Measurements from ENCODE around the gene ALS2. TPM values are rescaled to one million over a fixed set of nuclear protein-coding genes. Genes with fewer than 3 reads are reported as not detected.
"Not testable (repeated sequence)": the region's sequence is repeated elsewhere in the genome, so short reads cannot be mapped to it uniquely, and the experiment has no call there.

The ALS2 gene
- total and polyA plus RNA-seq, 3 experiments from 2014 or later, result 4.1 to 18.0 (median 16.9) TPM

- no peaks in the 10 kb centered on the region for H3K27me3 ChIP-seq (ENCODE audit: insufficient read depth, low read length, poor library complexity, severe bottlenecking)
- CTCF ChIA-PET, result no interaction called here
- peaks cover 8% of the 10 kb centered on the region for H3K4me1 ChIP-seq (ENCODE audit: insufficient read depth, low read length)
- H3K27ac Mint-ChIP-seq, result no peak overlapping the region
- H3K4me3 Mint-ChIP-seq, result no peak overlapping the region
- peaks cover 11 to 20% (median 19%) of the 10 kb centered on the region in 3 donors for H3K4me1 Mint-ChIP-seq
- H3K27ac ChIP-seq (ENCODE audit: low read depth, low read length), result no peak overlapping the region
- no peaks in the 10 kb centered on the region for H3K9me3 Mint-ChIP-seq
- no peak overlapping the region for H3K4me3 ChIP-seq (ENCODE audit: low read length)
- POLR2A ChIA-PET, result no interaction called here
- H3K36me3 ChIP-seq (ENCODE audit: insufficient read depth, low read length), result no peaks in the 10 kb centered on the region
- no peaks in the 10 kb centered on the region for H3K27me3 Mint-ChIP-seq
- H3K9me3 ChIP-seq (ENCODE audit: low read length), result no peaks in the 10 kb centered on the region
- peaks cover 0 to 7% (median 4%) of the 10 kb centered on the region in 3 donors for H3K36me3 Mint-ChIP-seq
- DNase-seq, result no peak
Measured at GRCh38 chr2:201775326-201775725, 5.4 kb downstream of the ALS2 start.

GRCh38 chr2:201774546-201774945 is 6.2 kb downstream of the ALS2 start:
- no peak overlapping the region for H3K4me3 Mint-ChIP-seq
- peaks cover 0 to 7% (median 3%) of the 10 kb centered on the region in 3 donors for H3K36me3 Mint-ChIP-seq
- no peak for DNase-seq
- H3K4me3 ChIP-seq (ENCODE audit: low read length), result no peak overlapping the region
- H3K27me3 Mint-ChIP-seq, result no peaks in the 10 kb centered on the region
- ChIA-PET CTCF (no interaction called here), POLR2A (no interaction called here)
- H3K27ac ChIP-seq (ENCODE audit: low read depth, low read length), result no peak overlapping the region
- no peaks in the 10 kb centered on the region for H3K9me3 ChIP-seq (ENCODE audit: low read length)
- H3K4me1 Mint-ChIP-seq, result peaks cover 4 to 12% (median 11%) of the 10 kb centered on the region in 3 donors
- H3K27me3 ChIP-seq (ENCODE audit: insufficient read depth, low read length, poor library complexity, severe bottlenecking), result no peaks in the 10 kb centered on the region
- H3K27ac Mint-ChIP-seq, result no peak overlapping the region
- H3K4me1 ChIP-seq (ENCODE audit: insufficient read depth, low read length), result no peaks in the 10 kb centered on the region
- H3K9me3 Mint-ChIP-seq, result no peaks in the 10 kb centered on the region
- H3K36me3 ChIP-seq (ENCODE audit: insufficient read depth, low read length), result no peaks in the 10 kb centered on the region

GRCh38 chr2:201773990-201774389 is 6.7 kb downstream of the ALS2 start:
- H3K27me3 ChIP-seq (ENCODE audit: insufficient read depth, low read length, poor library complexity, severe bottlenecking), result no peaks in the 10 kb centered on the region
- H3K36me3 Mint-ChIP-seq, result peaks cover 0 to 7% (median 3%) of the 10 kb centered on the region in 3 donors
- H3K4me3 Mint-ChIP-seq, result no peak overlapping the region
- H3K27ac Mint-ChIP-seq, result no peak overlapping the region
- H3K36me3 ChIP-seq (ENCODE audit: insufficient read depth, low read length), result no peaks in the 10 kb centered on the region
- POLR2A ChIA-PET, result no interaction called here
- no peaks in the 10 kb centered on the region for H3K9me3 Mint-ChIP-seq
- no peak overlapping the region for H3K4me3 ChIP-seq (ENCODE audit: low read length)
- H3K9me3 ChIP-seq (ENCODE audit: low read length), result no peaks in the 10 kb centered on the region
- peaks cover 4 to 10% (median 8%) of the 10 kb centered on the region in 3 donors for H3K4me1 Mint-ChIP-seq
- H3K27ac ChIP-seq (ENCODE audit: low read depth, low read length), result no peak overlapping the region
- DNase-seq, result no peak
- CTCF ChIA-PET, result no interaction called here
- no peaks in the 10 kb centered on the region for H3K27me3 Mint-ChIP-seq
- H3K4me1 ChIP-seq (ENCODE audit: insufficient read depth, low read length), result no peaks in the 10 kb centered on the region

GRCh38 chr2:201769666-201770373 is 10.9 kb downstream of the ALS2 start:
- POLR2A ChIA-PET, result no interaction called here
- Histone ChIP-seq H3K4me3 (ENCODE audit: low read length) (no peak overlapping the region), H3K9me3 (ENCODE audit: low read length) (no peaks in the 10 kb centered on the region), H3K27ac (ENCODE audit: low read depth, low read length) (no peak overlapping the region), H3K36me3 (ENCODE audit: insufficient read depth, low read length) (no peaks in the 10 kb centered on the region), H3K27me3 (ENCODE audit: insufficient read depth, low read length, poor library complexity, severe bottlenecking) (no peaks in the 10 kb centered on the region), H3K4me1 (ENCODE audit: insufficient read depth, low read length) (no peaks in the 10 kb centered on the region)
- Mint-ChIP-seq H3K4me3 (no peak overlapping the region), H3K27me3 (no peaks in the 10 kb centered on the region), H3K4me1 (peaks cover 0 to 4% (median 2%) of the 10 kb centered on the region in 3 donors), H3K27ac (no peak overlapping the region), H3K9me3 (peaks cover 0 to 2% (median 0%) of the 10 kb centered on the region in 5 donors), H3K36me3 (peaks cover 0 to 17% (median 11%) of the 10 kb centered on the region in 3 donors)
- no peak for DNase-seq
- CTCF ChIA-PET, result no interaction called here

GRCh38 chr2:201768918-201769317 is 11.8 kb downstream of the ALS2 start:
- no peak overlapping the region for H3K4me3 Mint-ChIP-seq
- H3K4me1 Mint-ChIP-seq, result peaks cover 0 to 2% (median 0%) of the 10 kb centered on the region in 3 donors
- CTCF ChIA-PET, result interaction anchor here (1.7 kb wide), 1 partner anchor 12 kb away, joined by 4 read pairs; the partner anchor contains the start of gene ALS2
- POLR2A ChIA-PET, result no interaction called here
- Histone ChIP-seq H3K4me1 (ENCODE audit: insufficient read depth, low read length) (no peaks in the 10 kb centered on the region), H3K9me3 (ENCODE audit: low read length) (no peaks in the 10 kb centered on the region), H3K27ac (ENCODE audit: low read depth, low read length) (no peak overlapping the region), H3K36me3 (ENCODE audit: insufficient read depth, low read length) (no peaks in the 10 kb centered on the region), H3K4me3 (ENCODE audit: low read length) (no peak overlapping the region), H3K27me3 (ENCODE audit: insufficient read depth, low read length, poor library complexity, severe bottlenecking) (no peaks in the 10 kb centered on the region)
- H3K27ac Mint-ChIP-seq, result no peak overlapping the region
- H3K9me3 Mint-ChIP-seq, result peaks cover 0 to 2% (median 0%) of the 10 kb centered on the region in 5 donors
- H3K36me3 Mint-ChIP-seq, result peaks cover 0 to 21% (median 12%) of the 10 kb centered on the region in 3 donors
- no peaks in the 10 kb centered on the region for H3K27me3 Mint-ChIP-seq
- no peak for DNase-seq

- no peaks in the 10 kb centered on the region for H3K4me1 ChIP-seq (ENCODE audit: insufficient read depth, low read length)
- H3K4me3 ChIP-seq (ENCODE audit: low read length), result no peak overlapping the region
- no peaks in the 10 kb centered on the region for H3K27me3 ChIP-seq (ENCODE audit: insufficient read depth, low read length, poor library complexity, severe bottlenecking)
- no peaks in the 10 kb centered on the region for H3K36me3 ChIP-seq (ENCODE audit: insufficient read depth, low read length)
- no peak overlapping the region for H3K27ac ChIP-seq (ENCODE audit: low read depth, low read length)
- peaks cover 0 to 2% (median 0%) of the 10 kb centered on the region in 5 donors for H3K9me3 Mint-ChIP-seq
- CTCF ChIA-PET, result no interaction called here
- H3K4me1 Mint-ChIP-seq, result peaks cover 0 to 2% (median 0%) of the 10 kb centered on the region in 3 donors
- no peak for DNase-seq
- no peaks in the 10 kb centered on the region for H3K9me3 ChIP-seq (ENCODE audit: low read length)
- peaks cover 8 to 40% (median 13%) of the 10 kb centered on the region in 3 donors for H3K36me3 Mint-ChIP-seq
- H3K27ac Mint-ChIP-seq, result no peak overlapping the region
- POLR2A ChIA-PET, result no interaction called here
- no peak overlapping the region for H3K4me3 Mint-ChIP-seq
- no peaks in the 10 kb centered on the region for H3K27me3 Mint-ChIP-seq
Measured at GRCh38 chr2:201765799-201766198, 14.9 kb downstream of the ALS2 start.

GRCh38 chr2:201764469-201764868 is 16.3 kb downstream of the ALS2 start:
- H3K9me3 ChIP-seq (ENCODE audit: low read length); H3K4me3 Mint-ChIP-seq; H3K4me3 ChIP-seq (ENCODE audit: low read length); H3K36me3 ChIP-seq (ENCODE audit: insufficient read depth, low read length); H3K27ac Mint-ChIP-seq; DNase-seq; H3K4me1 ChIP-seq (ENCODE audit: insufficient read depth, low read length); POLR2A ChIA-PET; H3K4me1 Mint-ChIP-seq; CTCF ChIA-PET; H3K9me3 Mint-ChIP-seq; H3K27ac ChIP-seq (ENCODE audit: low read depth, low read length); H3K27me3 Mint-ChIP-seq; H3K27me3 ChIP-seq (ENCODE audit: insufficient read depth, low read length, poor library complexity, severe bottlenecking): not testable (repeated sequence)
- peaks cover 8 to 48% (median 13%) of the 10 kb centered on the region in 3 donors for H3K36me3 Mint-ChIP-seq

GRCh38 chr2:201761101-201761500 is 19.6 kb downstream of the ALS2 start:
- H3K9me3 Mint-ChIP-seq, result no peaks in the 10 kb centered on the region
- H3K4me3 Mint-ChIP-seq, result no peak overlapping the region
- peaks cover 11 to 59% (median 14%) of the 10 kb centered on the region in 3 donors for H3K36me3 Mint-ChIP-seq
- ChIA-PET POLR2A (no interaction called here), CTCF (no interaction called here)
- no peaks in the 10 kb centered on the region for H3K4me1 ChIP-seq (ENCODE audit: insufficient read depth, low read length)
- H3K4me3 ChIP-seq (ENCODE audit: low read length), result no peak overlapping the region
- no peaks in the 10 kb centered on the region for H3K4me1 Mint-ChIP-seq
- H3K9me3 ChIP-seq (ENCODE audit: low read length), result no peaks in the 10 kb centered on the region
- H3K27me3 ChIP-seq (ENCODE audit: insufficient read depth, low read length, poor library complexity, severe bottlenecking), result no peaks in the 10 kb centered on the region
- no peak for DNase-seq
- H3K27ac ChIP-seq (ENCODE audit: low read depth, low read length), result no peak overlapping the region
- peak overlapping the region in 1 of 8 donors; percentile 29 for H3K27ac Mint-ChIP-seq
- no peaks in the 10 kb centered on the region for H3K27me3 Mint-ChIP-seq
- no peaks in the 10 kb centered on the region for H3K36me3 ChIP-seq (ENCODE audit: insufficient read depth, low read length)

All from CD8-positive, alpha-beta memory T cell (primary cell).